SJSA1 (cell line): ENCODE data around the gene SSC5D. TPM values are rescaled to one million over a fixed set of nuclear protein-coding genes. Genes with fewer than 3 reads are reported as not detected.

ENCODE experiments used
- DNase-seq, 2 experiments: peaks; one replicate each; pipeline ENCODE4 v3.0.0-alpha.2; 2015 to 2020; ENCODE audit warnings: low spot score in 2 of 2, low read depth in 1 of 2
- H3K27ac ChIP-seq: fragments of 250-450 bp; sonication (Bioruptor Pico); 2 replicates; pipeline ENCODE4 v1.5.1; 2020; ENCODE audit warnings: mild to moderate bottlenecking, moderate library complexity
- H3K27me3 ChIP-seq: fragments of 250-450 bp; sonication (Bioruptor Pico); replicated peaks from 2 replicates; pipeline ENCODE4 v1.5.1; 2020; ENCODE audit warnings: mild to moderate bottlenecking, moderate library complexity
- H3K36me3 ChIP-seq: fragments of 250-450 bp; sonication (Bioruptor Pico); 2 replicates; pipeline ENCODE4 v1.5.1; 2020; ENCODE audit warnings: mild to moderate bottlenecking
- H3K4me1 ChIP-seq: fragments of 250-450 bp; sonication (Bioruptor Pico); replicated peaks from 2 replicates; pipeline ENCODE4 v1.6.1; 2021; ENCODE audit warnings: mild to moderate bottlenecking
- H3K4me3 ChIP-seq: fragments of 250-450 bp; sonication (Bioruptor Pico); 2 replicates; pipeline ENCODE4 v1.5.1; 2020; ENCODE audit warnings: mild to moderate bottlenecking
- H3K9me3 ChIP-seq: fragments of 250-450 bp; sonication (Bioruptor Pico); replicated peaks from 2 replicates; pipeline ENCODE4 v1.5.1; 2020; ENCODE audit warnings: mild to moderate bottlenecking
- total RNA-seq: library from RNA; depleted of rRNA; stranded (reverse); fragments of >200 nt; shearing (Covaris generic); gene quantifications from 2 replicates; pipeline ENCODE4 v1.2.3, GENCODE V29; 2014

SSC5D gene
- total RNA-seq, 1 experiment from 2014 or later: not detected

- Histone ChIP-seq H3K4me1 (no peaks in the 10 kb centered on the region), H3K4me3 (no peak overlapping the region), H3K36me3 (no peaks in the 10 kb centered on the region), H3K27me3 (no peaks in the 10 kb centered on the region), H3K9me3 (no peaks in the 10 kb centered on the region), H3K27ac (no peak overlapping the region)
- DNase-seq: no peak
Measured at GRCh38 chr19:55541091-55541490, 52.9 kb downstream of the SSC5D start.

- Histone ChIP-seq H3K4me1 (peaks cover 3% of the 10 kb centered on the region), H3K27ac (no peak overlapping the region), H3K27me3 (no peaks in the 10 kb centered on the region), H3K36me3 (no peaks in the 10 kb centered on the region), H3K4me3 (no peak overlapping the region), H3K9me3 (no peaks in the 10 kb centered on the region)
- DNase-seq: no peak
Measured at GRCh38 chr19:55542292-55542855, 54.1 kb downstream of the SSC5D start.

- no peak overlapping the region for H3K4me3 ChIP-seq
- DNase-seq: no peak
- H3K36me3 ChIP-seq: no peaks in the 10 kb centered on the region
- no peaks in the 10 kb centered on the region for H3K9me3 ChIP-seq
- H3K4me1 ChIP-seq: peaks cover 15% of the 10 kb centered on the region
- no peaks in the 10 kb centered on the region for H3K27me3 ChIP-seq
- no peak overlapping the region for H3K27ac ChIP-seq
Measured at GRCh38 chr19:55543567-55543966, 55.3 kb downstream of the SSC5D start.

GRCh38 chr19:55544014-55544413 is 55.8 kb downstream of the SSC5D start:
- Histone ChIP-seq H3K4me1 (peaks cover 16% of the 10 kb centered on the region), H3K4me3 (no peak overlapping the region), H3K9me3 (no peaks in the 10 kb centered on the region), H3K36me3 (no peaks in the 10 kb centered on the region), H3K27ac (no peak overlapping the region), H3K27me3 (no peaks in the 10 kb centered on the region)
- DNase-seq: no peak

- H3K9me3 ChIP-seq: no peaks in the 10 kb centered on the region
- no peaks in the 10 kb centered on the region for H3K36me3 ChIP-seq
- H3K27me3 ChIP-seq: no peaks in the 10 kb centered on the region
- DNase-seq: no peak
- peaks cover 24% of the 10 kb centered on the region for H3K4me1 ChIP-seq
- no peak overlapping the region for H3K4me3 ChIP-seq
- H3K27ac ChIP-seq: no peak overlapping the region
Measured at GRCh38 chr19:55544776-55545439, 56.7 kb downstream of the SSC5D start.

- H3K4me1 ChIP-seq: peaks cover 28% of the 10 kb centered on the region
Measured at GRCh38 chr19:55545443-55545842, 57.2 kb downstream of the SSC5D start, which contains the start of gene SBK3. Gene SBK3, minus strand, starts transcription at chr19:55545543. Its CDS starts 0 bp downstream, at chr19:55545543.

GRCh38 chr19:55546011-55546410 is 57.8 kb downstream of the SSC5D start:
- Histone ChIP-seq H3K4me1 (peaks cover 31% of the 10 kb centered on the region), H3K27ac (no peak overlapping the region), H3K4me3 (no peak overlapping the region), H3K9me3 (no peaks in the 10 kb centered on the region), H3K36me3 (no peaks in the 10 kb centered on the region), H3K27me3 (no peaks in the 10 kb centered on the region)
- no peak for DNase-seq

More at GRCh38 chr19:55545443-55545842, 57.2 kb downstream of the SSC5D start, which contains the start of gene SBK3:
- no peaks in the 10 kb centered on the region for H3K36me3 ChIP-seq
- no peaks in the 10 kb centered on the region for H3K9me3 ChIP-seq
- no peak for DNase-seq
- no peaks in the 10 kb centered on the region for H3K27me3 ChIP-seq
- H3K27ac ChIP-seq: no peak within 1 kb of the TSS
- H3K4me3 ChIP-seq: no peak within 1 kb of the TSS

- Histone ChIP-seq H3K27ac (no peak overlapping the region), H3K4me3 (no peak overlapping the region), H3K27me3 (no peaks in the 10 kb centered on the region), H3K36me3 (no peaks in the 10 kb centered on the region), H3K9me3 (no peaks in the 10 kb centered on the region), H3K4me1 (peaks cover 33% of the 10 kb centered on the region)
- no peak for DNase-seq
Measured at GRCh38 chr19:55546822-55547614, 58.8 kb downstream of the SSC5D start.

- peaks cover 50% of the 10 kb centered on the region for H3K4me1 ChIP-seq
- no peaks in the 10 kb centered on the region for H3K36me3 ChIP-seq
- H3K4me3 ChIP-seq: no peak overlapping the region
- peak in 1 of 2 experiments; percentile 82 for DNase-seq
- no peaks in the 10 kb centered on the region for H3K9me3 ChIP-seq
- no peaks in the 10 kb centered on the region for H3K27me3 ChIP-seq
- H3K27ac ChIP-seq: peak overlapping the region; percentile 87
Measured at GRCh38 chr19:55549500-55550320, 61.5 kb downstream of the SSC5D start.

- Histone ChIP-seq H3K27me3 (no peaks in the 10 kb centered on the region), H3K27ac (peak overlapping the region; percentile 87), H3K4me1 (peaks cover 50% of the 10 kb centered on the region), H3K36me3 (no peaks in the 10 kb centered on the region), H3K4me3 (no peak overlapping the region), H3K9me3 (no peaks in the 10 kb centered on the region)
- DNase-seq: peak in 1 of 2 experiments; percentile 34
Measured at GRCh38 chr19:55550321-55550650, 62.0 kb downstream of the SSC5D start.

- Histone ChIP-seq H3K9me3 (no peaks in the 10 kb centered on the region), H3K27me3 (no peaks in the 10 kb centered on the region), H3K4me1 (peaks cover 48% of the 10 kb centered on the region), H3K36me3 (no peaks in the 10 kb centered on the region), H3K27ac (peak overlapping the region; percentile 69; the same call in 1 of the 2 replicates), H3K4me3 (no peak overlapping the region)
- DNase-seq: no peak
Measured at GRCh38 chr19:55552206-55552605, 64.0 kb downstream of the SSC5D start.

GRCh38 chr19:55552620-55553019 is 64.4 kb downstream of the SSC5D start:
- Histone ChIP-seq H3K36me3 (no peaks in the 10 kb centered on the region), H3K4me3 (no peak overlapping the region), H3K27me3 (no peaks in the 10 kb centered on the region), H3K27ac (peak overlapping the region; percentile 69), H3K4me1 (peaks cover 44% of the 10 kb centered on the region), H3K9me3 (no peaks in the 10 kb centered on the region)
- peak; percentile 78 to 90 for DNase-seq
